ENCODE measurements around the gene EEF1AKMT2.

EEF1AKMT2 gene

GRCh38 chr10:124715439-124715838, 76.2 kb downstream of the EEF1AKMT2 start:
- no peak for DNase-seq (ENCODE audit: extremely low spot score)
- no peak for TF ChIP-seq CTCF (IDR thresholded peaks at IDR 0.05; ENCODE audit: control extremely low read depth, extremely low read depth, low read depth, missing control alignments)
- POLR2A ChIA-PET, result no interaction called here
- CTCF ChIA-PET, result interaction anchor here (0.7 to 8.9 kb wide), 4 partner anchors 9 to 25 kb away, joined by 3 to 86 read pairs (median 60); no protein-coding TSS in a partner anchor

- POLR2A ChIA-PET, result no interaction called here
- TF ChIP-seq CTCF (IDR thresholded peaks at IDR 0.05; ENCODE audit: control extremely low read depth, extremely low read depth, low read depth, missing control alignments), result no peak
- no peak for DNase-seq (ENCODE audit: extremely low spot score)
- CTCF ChIA-PET, result interaction anchor here (0.7 to 7.5 kb wide), 6 partner anchors 9 to 27 kb away, joined by 3 to 68 read pairs (median 4); no protein-coding TSS in a partner anchor
Measured at GRCh38 chr10:124713679-124714255, 77.9 kb downstream of the EEF1AKMT2 start.

- TF ChIP-seq CTCF (IDR thresholded peaks at IDR 0.05; ENCODE audit: control extremely low read depth, extremely low read depth, low read depth, missing control alignments), result no peak
- CTCF ChIA-PET, result interaction anchor here (0.7 to 7.5 kb wide), 7 partner anchors 8 to 174 kb away, joined by 3 to 68 read pairs (median 3); no protein-coding TSS in a partner anchor
- POLR2A ChIA-PET, result no interaction called here
Measured at GRCh38 chr10:124712704-124713407, 78.8 kb downstream of the EEF1AKMT2 start.

GRCh38 chr10:124711145-124711544, 80.5 kb downstream of the EEF1AKMT2 start:
- no peak for DNase-seq (ENCODE audit: extremely low spot score)
- no peak for TF ChIP-seq CTCF (IDR thresholded peaks at IDR 0.05; ENCODE audit: control extremely low read depth, extremely low read depth, low read depth, missing control alignments)
- ChIA-PET POLR2A (no interaction called here), CTCF (no interaction called here)

More at GRCh38 chr10:124712704-124713407, 78.8 kb downstream of the EEF1AKMT2 start:
- DNase-seq (ENCODE audit: extremely low spot score), result no peak

GRCh38 chr10:124710266-124710881, 81.3 kb downstream of the EEF1AKMT2 start:
- DNase-seq (ENCODE audit: extremely low spot score), result no peak
- ChIA-PET CTCF (interaction anchor here (7.1 kb wide), 1 partner anchor 31 kb away, joined by 42 read pairs; no protein-coding TSS in a partner anchor), POLR2A (no interaction called here)
- no peak for TF ChIP-seq CTCF (IDR thresholded peaks at IDR 0.05; ENCODE audit: control extremely low read depth, extremely low read depth, low read depth, missing control alignments)

- ChIA-PET POLR2A (no interaction called here), CTCF (interaction anchor here (7.1 kb wide), 1 partner anchor 31 kb away, joined by 42 read pairs; no protein-coding TSS in a partner anchor)
- no peak for TF ChIP-seq CTCF (IDR thresholded peaks at IDR 0.05; ENCODE audit: control extremely low read depth, extremely low read depth, low read depth, missing control alignments)
- DNase-seq (ENCODE audit: extremely low spot score), result no peak
Measured at GRCh38 chr10:124709861-124710260, 81.8 kb downstream of the EEF1AKMT2 start.

Measured in GM10248 (cell line).